NCI-H526 treated with DMSO at 0.1 percent for 48 hours (cell line): ENCODE measurements around the gene TENM3.

Source experiments
- DNase-seq: peaks from one replicate; lab custom pipeline; 2025; lab: John Stamatoyannopoulos, UW

Gene TENM3

DNA sequence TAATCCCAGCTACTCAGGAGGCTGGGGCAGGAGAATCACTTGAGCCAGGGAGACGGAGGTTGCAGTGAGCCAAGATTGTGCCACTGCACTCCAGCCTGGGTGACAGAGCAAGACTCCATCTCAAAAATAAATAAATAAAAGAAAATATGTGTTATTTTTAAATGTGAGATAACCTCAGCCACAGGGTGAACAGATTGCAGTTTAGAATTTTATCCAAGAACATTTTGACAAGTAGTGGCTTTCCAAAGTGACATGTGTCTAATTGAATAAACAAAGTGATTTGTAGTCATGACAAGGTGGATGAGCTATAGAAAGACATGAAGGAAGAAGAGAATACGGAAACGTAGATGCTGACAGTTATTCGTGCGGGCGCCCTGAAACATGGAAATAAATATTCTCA, 497.9 kb downstream of the TENM3 start:
- no peak for DNase-seq

DNA sequence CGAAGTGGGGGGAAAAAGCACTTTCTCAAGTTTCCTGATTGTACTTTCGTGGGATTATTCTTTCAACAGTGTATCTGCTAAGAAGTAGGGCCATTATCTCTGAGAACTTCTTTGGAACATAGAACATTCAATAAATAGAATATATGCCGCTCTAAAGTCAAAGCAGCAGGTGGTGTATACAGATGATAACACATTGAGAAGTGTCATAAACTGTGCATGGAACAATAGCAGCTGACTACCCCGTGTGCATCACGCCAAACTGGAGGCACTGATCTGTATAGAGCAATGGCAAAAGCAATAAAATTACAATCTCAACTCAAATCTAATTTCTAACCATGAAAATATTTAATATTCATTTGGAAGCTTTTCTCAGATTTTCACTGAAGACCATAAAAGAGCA, 498.7 kb downstream of the TENM3 start:
- DNase-seq = no peak

GRCh38 chr4:182743815-182744214, 500.6 kb downstream of the TENM3 start:
- no peak for DNase-seq

DNA sequence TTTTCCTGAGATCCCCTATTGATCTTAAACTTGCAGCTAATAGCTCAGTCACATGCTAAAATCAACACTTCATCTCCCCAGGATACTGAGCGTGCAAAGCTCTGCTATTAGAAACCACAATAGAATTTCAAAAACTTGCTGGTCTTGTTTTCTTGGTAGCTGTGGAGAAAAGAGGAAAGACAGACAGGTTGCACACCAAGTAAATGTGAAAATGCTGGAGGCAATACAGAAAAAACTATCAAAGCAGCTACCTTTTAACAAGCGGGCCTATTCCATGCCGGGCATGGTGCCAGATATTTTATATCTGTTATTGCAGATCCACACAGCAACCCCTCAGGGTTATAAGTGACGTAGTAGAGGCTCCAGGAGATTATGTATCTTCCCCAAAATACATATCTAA, 502.0 kb downstream of the TENM3 start:
- no peak for DNase-seq

- no peak for DNase-seq
These were observed 503.7 kb downstream of the TENM3 start for GRCh38 chr4:182746876-182747275.

GRCh38 chr4:182748283-182748682, 505.1 kb downstream of the TENM3 start:
- DNase-seq = no peak

GRCh38 chr4:182748949-182749348, 505.7 kb downstream of the TENM3 start:
- no peak for DNase-seq

GRCh38 chr4:182749667-182750167, 506.5 kb downstream of the TENM3 start:
- DNase-seq = no peak

DNA sequence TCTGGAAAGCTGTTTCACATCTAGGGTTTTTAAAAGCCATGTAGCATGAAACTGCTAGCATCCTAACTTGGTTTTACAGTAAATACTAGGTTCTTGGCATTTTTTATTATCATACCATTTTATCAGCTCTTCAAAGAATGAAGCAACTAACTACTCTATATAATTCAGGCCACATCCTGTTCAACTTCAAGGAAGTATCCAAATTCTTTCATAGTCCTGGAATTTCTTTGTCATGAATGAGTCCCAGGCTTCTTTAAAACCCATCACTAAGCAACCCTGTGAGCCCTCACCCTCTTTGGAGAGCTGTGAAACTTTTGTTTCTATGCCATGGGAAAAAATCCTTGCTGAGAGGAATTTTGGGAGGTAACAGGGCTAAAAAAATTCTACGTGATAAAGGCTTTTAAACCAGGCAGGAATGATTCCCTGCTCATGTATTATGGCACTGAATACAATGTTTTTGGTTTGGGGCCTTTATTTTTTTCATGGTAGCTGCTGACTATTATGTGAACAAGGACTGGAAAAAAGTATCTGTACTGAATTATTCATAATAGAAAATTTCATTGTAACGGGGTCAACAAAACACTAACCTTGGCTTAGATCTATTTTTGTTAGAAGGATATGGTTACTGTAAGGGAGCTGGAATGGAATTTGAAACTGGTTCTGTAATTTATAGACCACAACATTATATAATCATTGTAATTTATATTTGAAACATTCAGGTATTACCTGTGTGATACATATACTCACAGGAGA, 509.1 kb downstream of the TENM3 start:
- no peak for DNase-seq

- no peak for DNase-seq
These were observed 511.7 kb downstream of the TENM3 start for GRCh38 chr4:182754895-182755294.

DNA sequence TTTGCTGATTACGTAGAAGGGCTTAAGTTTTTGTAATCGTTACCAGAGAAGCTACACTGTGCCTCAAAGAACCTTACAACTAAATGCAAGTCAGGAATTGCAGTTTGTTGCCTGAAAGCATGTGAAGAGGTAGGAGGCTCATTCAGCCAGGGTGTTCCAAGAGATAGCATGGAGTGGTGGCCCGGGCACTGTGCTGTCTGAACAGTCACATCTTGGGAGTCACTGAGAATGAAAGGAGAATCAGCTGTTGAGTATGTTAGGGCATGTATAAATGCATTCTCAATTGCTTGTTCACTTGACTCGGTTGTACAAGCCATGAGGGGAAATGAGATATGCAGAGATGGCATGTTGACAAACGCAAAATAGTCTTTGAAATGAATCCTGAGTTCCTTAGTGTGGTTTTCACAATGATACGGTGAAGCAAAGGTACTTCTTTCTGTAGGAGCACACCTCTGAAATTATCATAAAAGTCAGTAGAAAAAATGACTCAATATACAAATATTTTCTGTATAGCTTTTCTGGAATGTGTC, 513.0 kb downstream of the TENM3 start:
- no peak for DNase-seq

DNA sequence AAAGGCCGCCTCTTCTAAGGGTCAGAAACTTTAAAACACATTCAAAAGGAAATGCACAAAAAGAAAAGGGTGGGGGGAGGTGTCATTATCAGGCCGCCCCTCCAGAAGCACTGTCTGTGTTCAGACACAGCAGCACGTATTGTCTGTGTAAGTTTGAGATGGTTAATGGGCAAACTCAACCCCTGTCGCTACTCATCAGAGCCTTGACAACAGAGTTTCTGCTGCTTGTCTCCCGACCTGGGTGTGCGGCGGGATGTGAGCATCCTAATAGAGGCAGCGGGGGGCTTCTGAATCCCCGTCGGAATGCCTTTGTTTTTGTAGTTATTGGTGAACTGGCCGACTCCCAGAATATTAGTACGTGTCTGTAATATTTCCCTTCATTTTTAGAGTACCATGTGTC, 515.1 kb downstream of the TENM3 start:
- no peak for DNase-seq

DNA sequence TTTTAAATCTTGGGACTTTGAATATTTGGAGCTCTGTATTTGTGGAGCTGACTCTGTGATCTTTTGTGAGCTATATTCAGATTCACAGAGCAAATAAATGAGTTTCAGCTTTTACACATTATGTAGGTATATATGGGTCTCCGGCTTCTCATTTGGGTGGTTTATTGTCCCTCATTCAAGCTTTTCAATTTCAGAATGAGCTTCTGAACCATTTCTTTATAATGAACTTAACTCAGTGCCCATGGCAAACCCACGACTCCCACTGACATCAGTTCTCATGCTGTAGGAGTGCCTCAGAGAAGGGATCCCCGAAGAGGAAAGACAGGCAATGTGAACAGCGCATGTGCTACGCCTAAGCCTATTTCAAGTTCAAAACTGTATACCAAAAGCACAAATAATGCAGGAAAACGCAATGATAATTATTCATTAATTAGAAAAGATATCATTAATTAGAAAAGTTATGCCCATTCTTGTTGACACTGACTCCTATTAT, 517.4 kb downstream of the TENM3 start:
- DNase-seq = no peak

GRCh38 chr4:182764137-182764536, 520.9 kb downstream of the TENM3 start:
- no peak for DNase-seq

DNA sequence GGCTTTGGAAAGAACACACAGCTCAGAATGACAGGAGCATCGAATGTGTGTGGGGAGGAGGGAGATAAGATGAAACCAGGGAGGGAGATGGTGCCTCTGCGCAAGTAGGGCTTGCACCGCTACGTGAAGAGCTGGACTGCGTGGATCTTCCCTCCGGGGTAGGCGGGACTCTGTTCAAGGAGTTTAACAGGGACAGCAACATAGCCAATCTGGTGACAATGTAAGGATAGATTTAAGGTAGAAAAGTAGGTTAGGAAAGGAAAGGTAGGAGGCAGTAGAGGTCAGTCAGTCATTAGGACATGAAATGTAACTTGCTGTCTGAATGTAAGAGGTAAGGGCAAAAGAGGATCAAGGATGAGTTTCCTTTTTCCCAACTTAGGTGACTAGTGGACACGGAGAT, 521.4 kb downstream of the TENM3 start:
- DNase-seq = no peak

GRCh38 chr4:182765987-182766856, 523.0 kb downstream of the TENM3 start:
- no peak for DNase-seq

DNA sequence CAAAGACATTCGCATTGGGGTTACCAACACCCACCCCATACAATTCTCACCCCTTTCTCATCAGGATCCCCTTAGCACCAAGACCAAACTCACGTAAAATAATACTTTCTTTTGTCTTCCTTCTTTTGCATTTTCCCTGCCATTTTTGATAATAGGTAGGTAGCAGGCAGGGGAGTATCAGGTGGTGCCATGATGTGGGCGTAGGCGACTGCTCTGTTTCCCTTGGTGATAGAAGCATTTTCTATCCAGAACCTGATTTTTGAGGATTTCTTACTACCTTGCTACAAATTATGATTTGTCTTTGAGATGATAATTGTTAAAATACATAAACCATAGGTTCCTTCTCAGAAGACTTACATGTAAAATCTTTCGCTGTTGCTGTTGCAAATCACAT, 523.7 kb downstream of the TENM3 start:
- DNase-seq = no peak

- no peak for DNase-seq
These were observed 525.6 kb downstream of the TENM3 start for GRCh38 chr4:182768838-182769237.

DNA sequence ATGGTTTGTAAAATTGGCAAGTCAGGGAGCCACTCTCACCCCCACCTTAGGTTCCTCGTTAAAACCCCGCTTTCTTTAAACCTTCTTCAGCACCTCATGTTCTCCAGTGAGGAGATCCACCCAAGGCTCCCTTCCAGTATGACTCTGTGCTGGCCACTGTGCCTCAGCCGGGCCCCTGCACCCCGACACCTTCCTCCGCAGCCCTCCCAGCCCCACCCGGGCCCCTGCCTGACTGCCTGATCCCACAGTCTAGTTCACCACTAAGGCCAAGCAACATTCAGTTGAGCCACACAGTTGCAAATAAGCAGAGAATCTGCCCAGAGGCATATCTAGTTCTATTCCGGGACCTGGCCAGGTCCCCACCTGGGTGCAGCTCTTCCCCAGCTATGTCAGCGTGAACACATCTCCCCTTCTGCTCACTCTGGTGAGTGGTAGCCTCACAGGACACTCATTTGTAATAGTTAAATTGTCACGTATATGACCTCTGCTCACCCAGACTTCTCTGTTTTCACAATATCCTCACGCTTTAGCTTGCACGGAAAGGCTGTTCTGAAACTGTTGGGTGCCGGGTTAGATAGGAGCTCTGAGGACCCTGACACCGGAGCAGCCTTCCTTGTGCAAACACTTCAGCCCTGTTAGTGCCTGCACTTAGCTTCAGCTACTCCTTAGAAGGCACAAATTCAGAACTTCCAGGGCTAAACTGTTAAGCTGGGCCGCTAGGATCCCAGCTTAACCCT, 527.2 kb downstream of the TENM3 start:
- DNase-seq = no peak

DNA sequence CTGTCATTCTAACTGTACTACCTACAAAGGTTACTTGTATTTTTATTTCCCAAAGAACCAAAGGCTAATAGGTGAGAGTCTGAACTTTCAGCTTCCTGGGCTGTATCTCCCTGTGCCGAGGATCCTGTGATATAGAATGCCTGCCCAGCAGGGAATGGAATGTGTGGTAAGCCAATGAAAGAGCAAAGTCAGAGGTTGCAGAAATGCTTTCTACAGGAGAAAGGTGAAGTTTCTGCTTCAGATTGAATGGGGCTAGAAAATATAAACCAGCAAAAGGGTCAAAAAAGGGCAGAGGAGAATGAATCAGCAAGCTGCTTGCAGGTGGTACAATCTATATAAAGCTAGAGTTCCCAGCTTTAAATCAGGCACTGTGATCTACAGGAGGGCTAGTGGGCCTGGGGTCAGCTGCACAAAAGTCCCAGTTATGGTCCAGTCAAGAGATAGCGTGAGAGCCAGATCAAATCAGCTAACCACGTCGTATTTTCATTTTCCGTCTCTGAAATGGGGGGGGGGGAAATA, 527.9 kb downstream of the TENM3 start:
- no peak for DNase-seq

GRCh38 chr4:182775075-182775474, 531.9 kb downstream of the TENM3 start:
- no peak for DNase-seq
